ENCODE results near the gene CPT1A. TPM values are rescaled to one million over a fixed set of nuclear protein-coding genes. Genes with fewer than 3 reads are reported as not detected.

CPT1A gene
- total and polyA plus RNA-seq, 9 donors = 9.2 to 15.4 (median 11.9) TPM

DNA sequence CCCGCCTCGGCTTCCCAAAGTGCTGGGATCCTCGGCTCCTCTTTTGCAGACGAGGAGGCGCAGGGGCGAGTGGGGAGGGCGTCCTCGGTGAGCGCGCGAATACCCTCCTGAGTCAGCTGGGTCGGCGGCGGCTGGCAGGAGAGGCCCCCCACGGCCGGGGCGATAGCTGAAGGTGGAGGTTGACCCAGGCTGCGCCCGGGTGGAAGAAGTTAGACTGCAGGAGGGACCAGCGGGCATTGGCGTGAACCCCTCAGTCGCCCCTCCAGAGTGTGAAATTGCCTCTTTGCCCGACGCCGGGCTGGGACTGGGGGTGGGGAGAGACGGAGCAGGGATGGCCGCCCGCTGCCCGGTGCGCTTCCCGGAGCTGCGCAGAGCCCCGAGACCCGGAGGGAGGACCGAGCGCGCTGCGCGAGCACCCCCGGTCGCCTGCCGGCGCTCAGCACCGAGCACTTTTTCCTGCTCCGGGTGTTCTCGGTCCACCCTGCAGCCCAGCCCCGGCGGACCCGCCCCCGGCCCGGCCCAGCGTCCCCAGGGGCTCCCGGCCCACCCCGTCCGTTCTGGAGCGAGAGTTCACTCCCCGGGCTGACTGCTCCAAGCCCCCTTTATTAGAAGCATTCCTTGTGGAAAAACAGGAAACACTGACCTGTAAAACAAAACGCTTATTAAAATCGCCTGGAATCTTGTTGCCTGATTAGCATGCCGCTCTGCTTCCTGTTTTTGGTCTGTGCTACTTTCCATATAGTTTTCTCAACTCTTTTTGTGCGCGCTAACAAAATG is 13.7 kb upstream of the CPT1A start:
- Histone ChIP-seq H3K4me3 (ENCODE audit: low read length) (peak overlapping the region; percentile 50), H3K9me3 (replicated peaks; ENCODE audit: control insufficient read depth, low read depth, low read length) (no peaks in the 10 kb centered on the region), H3K27ac (ENCODE audit: low read length) (peak overlapping the region; percentile 74), H3K4me1 (ENCODE audit: control insufficient read depth, insufficient read depth, low read length) (peaks cover 13% of the 10 kb centered on the region), H3K27me3 (ENCODE audit: control insufficient read depth, insufficient read depth, low read length) (peaks cover 33% of the 10 kb centered on the region), H3K36me3 (ENCODE audit: control insufficient read depth, insufficient read depth, low read length) (no peaks in the 10 kb centered on the region)
- WGBS (ENCODE audit: insufficient coverage) = under 1% methylated on average over 57 of the region's 62 CpGs
- DNase-seq = peak; percentile 67

- Histone ChIP-seq H3K9me3 (replicated peaks; ENCODE audit: control insufficient read depth, low read depth, low read length) (no peaks in the 10 kb centered on the region), H3K27me3 (ENCODE audit: control insufficient read depth, insufficient read depth, low read length) (peaks cover 33% of the 10 kb centered on the region), H3K4me3 (ENCODE audit: low read length) (no peak overlapping the region), H3K4me1 (ENCODE audit: control insufficient read depth, insufficient read depth, low read length) (peaks cover 13% of the 10 kb centered on the region), H3K27ac (ENCODE audit: low read length) (no peak overlapping the region), H3K36me3 (ENCODE audit: control insufficient read depth, insufficient read depth, low read length) (no peaks in the 10 kb centered on the region)
- 12% methylated on average over 22 of the region's 42 CpGs for WGBS (ENCODE audit: insufficient coverage)
- no peak for DNase-seq
These were observed 12.7 kb upstream of the CPT1A start for GRCh38 chr11:68854273-68854958.

- Histone ChIP-seq H3K27me3 (ENCODE audit: control insufficient read depth, insufficient read depth, low read length) (peaks cover 36% of the 10 kb centered on the region), H3K27ac (ENCODE audit: low read length) (no peak overlapping the region), H3K9me3 (replicated peaks; ENCODE audit: control insufficient read depth, low read depth, low read length) (no peaks in the 10 kb centered on the region), H3K36me3 (ENCODE audit: control insufficient read depth, insufficient read depth, low read length) (no peaks in the 10 kb centered on the region), H3K4me1 (ENCODE audit: control insufficient read depth, insufficient read depth, low read length) (peaks cover 13% of the 10 kb centered on the region), H3K4me3 (ENCODE audit: low read length) (no peak overlapping the region)
- DNase-seq = no peak
- WGBS (ENCODE audit: insufficient coverage) = 73% methylated on average over 8 of the region's 8 CpGs
These were observed 10.9 kb upstream of the CPT1A start for GRCh38 chr11:68852628-68853027.

GRCh38 chr11:68848429-68848828 is 6.7 kb upstream of the CPT1A start:
- Histone ChIP-seq H3K27ac (ENCODE audit: low read length) (no peak overlapping the region), H3K27me3 (ENCODE audit: control insufficient read depth, insufficient read depth, low read length) (peaks cover 34% of the 10 kb centered on the region), H3K4me3 (ENCODE audit: low read length) (no peak overlapping the region), H3K36me3 (ENCODE audit: control insufficient read depth, insufficient read depth, low read length) (no peaks in the 10 kb centered on the region), H3K9me3 (replicated peaks; ENCODE audit: control insufficient read depth, low read depth, low read length) (no peaks in the 10 kb centered on the region), H3K4me1 (ENCODE audit: control insufficient read depth, insufficient read depth, low read length) (peaks cover 17% of the 10 kb centered on the region)
- DNase-seq = no peak
- 83% methylated on average over 3 of the region's 15 CpGs for WGBS (ENCODE audit: insufficient coverage)

DNA sequence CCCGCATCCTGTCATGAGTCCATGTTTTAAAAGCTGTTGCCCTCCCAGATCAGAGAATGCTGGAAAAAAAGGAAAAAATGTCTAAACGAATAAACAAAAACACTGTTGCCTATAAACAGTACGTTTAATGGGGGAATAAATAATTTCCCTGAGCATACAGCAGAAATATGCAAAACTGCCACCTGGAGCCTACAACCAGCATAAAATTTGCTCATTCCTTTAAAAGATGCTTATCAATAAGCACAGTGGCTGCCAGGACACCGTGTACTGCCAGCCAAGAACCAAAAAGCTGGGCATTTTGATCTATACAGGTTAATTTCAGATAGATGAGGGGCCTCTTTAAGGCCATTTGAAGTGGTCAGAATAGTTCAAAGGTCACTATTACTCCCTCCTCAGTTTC is 5.7 kb upstream of the CPT1A start:
- peaks cover 35% of the 10 kb centered on the region for H3K27me3 ChIP-seq (ENCODE audit: control insufficient read depth, insufficient read depth, low read length)
- H3K9me3 ChIP-seq (replicated peaks; ENCODE audit: control insufficient read depth, low read depth, low read length) = no peaks in the 10 kb centered on the region
- H3K27ac ChIP-seq (ENCODE audit: low read length) = no peak overlapping the region
- no CpG with 5 or more reads among the region's 4 CpGs for WGBS (ENCODE audit: insufficient coverage)
- H3K36me3 ChIP-seq (ENCODE audit: control insufficient read depth, insufficient read depth, low read length) = no peaks in the 10 kb centered on the region
- H3K4me3 ChIP-seq (ENCODE audit: low read length) = no peak overlapping the region
- peaks cover 27% of the 10 kb centered on the region for H3K4me1 ChIP-seq (ENCODE audit: control insufficient read depth, insufficient read depth, low read length)
- no peak for DNase-seq

DNA sequence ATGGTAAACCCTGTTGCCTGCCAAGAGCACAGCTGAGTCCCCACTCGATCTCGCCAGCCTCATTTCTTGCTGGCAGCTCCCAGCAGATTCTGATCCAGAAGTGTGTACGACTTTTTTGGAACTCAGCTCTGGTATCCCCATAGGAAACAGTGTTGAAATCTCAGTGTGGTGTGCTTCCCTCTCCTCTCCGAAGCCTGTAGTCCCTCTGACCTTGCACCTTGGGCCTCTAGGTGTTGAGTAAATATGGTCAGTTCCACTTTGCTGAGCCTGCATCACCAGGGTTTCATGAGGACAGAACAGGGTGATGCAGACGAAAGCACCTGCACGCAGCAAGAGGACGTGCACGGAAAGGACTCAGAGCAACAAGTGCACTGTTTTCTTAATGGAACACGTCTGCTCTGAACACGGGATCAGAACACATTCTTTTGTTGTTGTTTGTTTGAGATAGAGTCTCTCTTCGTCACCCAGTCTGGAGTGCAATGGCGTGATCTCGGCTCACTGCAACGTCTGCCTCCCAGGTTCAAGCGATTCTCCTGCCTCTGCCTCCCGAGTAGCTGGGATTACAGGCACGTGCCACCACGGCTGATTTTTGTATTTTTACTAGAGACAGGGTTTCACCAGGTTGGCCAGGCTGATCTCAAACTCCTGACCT is 3.8 kb upstream of the CPT1A start:
- Histone ChIP-seq H3K27me3 (ENCODE audit: control insufficient read depth, insufficient read depth, low read length) (peaks cover 38% of the 10 kb centered on the region), H3K36me3 (ENCODE audit: control insufficient read depth, insufficient read depth, low read length) (no peaks in the 10 kb centered on the region), H3K9me3 (replicated peaks; ENCODE audit: control insufficient read depth, low read depth, low read length) (no peaks in the 10 kb centered on the region), H3K4me3 (ENCODE audit: low read length) (no peak overlapping the region), H3K4me1 (ENCODE audit: control insufficient read depth, insufficient read depth, low read length) (peaks cover 41% of the 10 kb centered on the region), H3K27ac (ENCODE audit: low read length) (no peak overlapping the region)
- DNase-seq = peak; percentile 42
- WGBS (ENCODE audit: insufficient coverage) = 66% methylated on average over 14 of the region's 18 CpGs

DNA sequence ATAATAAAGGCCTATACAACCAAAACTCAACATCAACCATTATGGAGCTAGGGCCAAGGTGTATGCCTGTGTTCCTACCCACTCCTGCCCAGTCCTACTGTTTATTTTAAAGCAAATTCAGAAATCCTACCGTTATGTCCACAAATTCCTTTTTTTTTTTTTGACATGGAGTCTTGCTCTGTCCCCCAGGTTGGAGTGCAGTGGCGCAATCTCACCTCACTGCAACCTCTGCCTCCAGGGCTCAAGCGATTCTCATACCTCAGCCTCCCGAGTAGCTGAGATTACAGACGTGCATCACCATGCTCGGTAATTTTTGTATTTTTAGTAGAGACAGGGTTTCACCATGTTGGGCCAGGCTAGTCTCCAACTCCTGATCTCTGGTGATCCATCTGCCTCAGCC is 3.1 kb upstream of the CPT1A start:
- Histone ChIP-seq H3K27me3 (ENCODE audit: control insufficient read depth, insufficient read depth, low read length) (peaks cover 38% of the 10 kb centered on the region), H3K27ac (ENCODE audit: low read length) (no peak overlapping the region), H3K9me3 (replicated peaks; ENCODE audit: control insufficient read depth, low read depth, low read length) (no peaks in the 10 kb centered on the region), H3K4me1 (ENCODE audit: control insufficient read depth, insufficient read depth, low read length) (peaks cover 48% of the 10 kb centered on the region), H3K36me3 (ENCODE audit: control insufficient read depth, insufficient read depth, low read length) (no peaks in the 10 kb centered on the region), H3K4me3 (ENCODE audit: low read length) (no peak overlapping the region)
- no peak for DNase-seq
- 100% methylated on average over 1 of the region's 6 CpGs for WGBS (ENCODE audit: insufficient coverage)

GRCh38 chr11:68844376-68844775 is 2.7 kb upstream of the CPT1A start:
- Histone ChIP-seq H3K9me3 (replicated peaks; ENCODE audit: control insufficient read depth, low read depth, low read length) (no peaks in the 10 kb centered on the region), H3K27ac (ENCODE audit: low read length) (no peak overlapping the region), H3K4me1 (ENCODE audit: control insufficient read depth, insufficient read depth, low read length) (peaks cover 52% of the 10 kb centered on the region), H3K4me3 (ENCODE audit: low read length) (no peak overlapping the region), H3K36me3 (ENCODE audit: control insufficient read depth, insufficient read depth, low read length) (no peaks in the 10 kb centered on the region), H3K27me3 (ENCODE audit: control insufficient read depth, insufficient read depth, low read length) (peaks cover 38% of the 10 kb centered on the region)
- no peak for DNase-seq
- WGBS (ENCODE audit: insufficient coverage) = 65% methylated on average over 2 of the region's 3 CpGs

DNA sequence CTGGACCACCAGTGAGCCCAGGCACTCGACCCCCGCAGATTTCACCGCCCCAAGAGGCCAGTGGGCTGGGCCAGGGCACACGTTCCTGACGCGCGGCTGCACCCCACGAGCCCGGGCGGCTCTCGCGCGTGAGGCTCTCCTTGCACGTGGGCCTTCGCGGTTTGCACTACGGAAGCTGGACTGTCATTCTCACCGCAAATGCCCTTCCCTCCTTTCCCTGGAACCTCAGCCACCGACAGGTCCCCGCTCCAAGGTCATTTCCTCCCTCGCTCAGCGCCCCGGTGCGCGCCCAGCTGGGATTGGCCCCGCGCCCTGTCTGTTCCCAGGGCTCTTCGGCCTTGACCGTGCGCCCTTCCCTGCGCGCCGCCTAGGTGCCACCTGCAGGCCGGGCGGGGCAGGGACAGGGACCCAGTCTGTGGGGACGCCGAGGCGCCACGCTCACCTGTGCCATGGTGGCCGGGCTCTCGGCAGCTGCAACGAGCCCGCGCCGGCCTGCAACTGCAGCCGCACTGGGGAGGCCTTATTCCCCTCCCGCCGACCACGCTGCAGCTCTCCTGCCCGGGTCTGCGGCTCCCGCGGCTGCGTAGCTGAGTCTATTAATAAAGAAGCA is 2.1 kb upstream of the CPT1A start:
- Histone ChIP-seq H3K36me3 (ENCODE audit: control insufficient read depth, insufficient read depth, low read length) (no peaks in the 10 kb centered on the region), H3K27me3 (ENCODE audit: control insufficient read depth, insufficient read depth, low read length) (peaks cover 38% of the 10 kb centered on the region), H3K4me1 (ENCODE audit: control insufficient read depth, insufficient read depth, low read length) (peaks cover 56% of the 10 kb centered on the region), H3K9me3 (replicated peaks; ENCODE audit: control insufficient read depth, low read depth, low read length) (no peaks in the 10 kb centered on the region), H3K27ac (ENCODE audit: low read length) (no peak overlapping the region), H3K4me3 (ENCODE audit: low read length) (peak overlapping the region; percentile 27)
- 4% methylated on average over 54 of the region's 54 CpGs for WGBS (ENCODE audit: insufficient coverage)
- peak; percentile 51 for DNase-seq

DNA sequence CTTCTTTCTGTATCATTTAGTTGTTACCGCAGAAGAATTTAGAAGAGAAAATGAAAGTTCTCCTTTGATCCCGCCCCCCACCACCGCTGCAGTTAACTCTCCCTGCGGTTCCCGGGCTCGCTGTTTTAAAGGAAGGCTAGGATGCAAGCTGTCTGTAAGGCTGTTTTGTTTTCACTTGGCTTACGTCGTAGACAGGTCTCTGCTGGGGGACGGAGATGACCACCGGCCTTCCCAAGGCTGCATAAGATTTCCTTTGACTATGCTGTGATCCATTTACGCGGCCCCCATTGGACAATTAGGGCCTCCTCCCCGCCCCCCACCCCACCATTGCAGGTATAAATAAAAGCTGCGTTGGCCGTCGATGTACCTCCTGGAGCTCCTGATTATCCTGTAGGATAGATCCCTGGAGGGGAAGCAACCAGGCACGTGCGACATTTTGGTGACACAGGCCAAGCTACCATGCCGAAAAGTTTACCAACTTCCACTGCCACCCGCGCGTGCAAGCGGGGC is 1.4 kb upstream of the CPT1A start:
- WGBS (ENCODE audit: insufficient coverage) = 8% methylated on average over 3 of the region's 23 CpGs
- Histone ChIP-seq H3K4me1 (ENCODE audit: control insufficient read depth, insufficient read depth, low read length) (peaks cover 63% of the 10 kb centered on the region), H3K27ac (ENCODE audit: low read length) (no peak overlapping the region), H3K36me3 (ENCODE audit: control insufficient read depth, insufficient read depth, low read length) (no peaks in the 10 kb centered on the region), H3K9me3 (replicated peaks; ENCODE audit: control insufficient read depth, low read depth, low read length) (no peaks in the 10 kb centered on the region), H3K4me3 (ENCODE audit: low read length) (peak overlapping the region; percentile 27), H3K27me3 (ENCODE audit: control insufficient read depth, insufficient read depth, low read length) (peaks cover 38% of the 10 kb centered on the region)
- peak; percentile 51 for DNase-seq
